ENCODE data around the gene ALPL. TPM values are rescaled to one million over a fixed set of nuclear protein-coding genes. Genes with fewer than 3 reads are reported as not detected.

ALPL gene
- total RNA-seq, 2 donors from 2014 or later, result 3.7 to 7.8 TPM

GRCh38 chr1:21596174-21596573 is 87.0 kb downstream of the ALPL start:
- DNase-seq (ENCODE audit: low spot score), result no peak
- H3K27me3 ChIP-seq (replicated peaks; ENCODE audit: insufficient read depth), result no peaks in the 10 kb centered on the region

GRCh38 chr1:21596628-21597027 is 87.4 kb downstream of the ALPL start:
- Histone ChIP-seq H3K36me3 (no peaks in the 10 kb centered on the region), H3K9me3 (no peaks in the 10 kb centered on the region), H3K27ac (no peak overlapping the region), H3K27me3 (replicated peaks; ENCODE audit: insufficient read depth) (no peaks in the 10 kb centered on the region), H3K4me3 (no peak overlapping the region), H3K4me1 (ENCODE audit: control insufficient read depth in 1 of 2, low read depth in 2 of 2) (no peaks in the 10 kb centered on the region)
- ATAC-seq (ENCODE audit: insufficient number of reproducible peaks, low FRiP score, low read depth) (no peak), DNase-seq (ENCODE audit: low spot score) (no peak)
- no peak for TF ChIP-seq CTCF (IDR thresholded peaks at IDR 0.05)

More at GRCh38 chr1:21596174-21596573, 87.0 kb downstream of the ALPL start:
- Histone ChIP-seq H3K4me1 (ENCODE audit: control insufficient read depth in 1 of 2, low read depth in 2 of 2) (no peaks in the 10 kb centered on the region), H3K27ac (no peak overlapping the region), H3K36me3 (no peaks in the 10 kb centered on the region), H3K4me3 (no peak overlapping the region), H3K9me3 (no peaks in the 10 kb centered on the region)
- ATAC-seq (ENCODE audit: insufficient number of reproducible peaks, low FRiP score, low read depth), result no peak
- TF ChIP-seq CTCF (IDR thresholded peaks at IDR 0.05), result no peak

- no peak for TF ChIP-seq CTCF (IDR thresholded peaks at IDR 0.05)
Measured at GRCh38 chr1:21597753-21598152, 88.5 kb downstream of the ALPL start.

GRCh38 chr1:21598417-21598816 is 89.2 kb downstream of the ALPL start:
- Histone ChIP-seq H3K27ac (no peak overlapping the region), H3K4me3 (no peak overlapping the region), H3K36me3 (no peaks in the 10 kb centered on the region), H3K27me3 (replicated peaks; ENCODE audit: insufficient read depth) (no peaks in the 10 kb centered on the region), H3K9me3 (no peaks in the 10 kb centered on the region), H3K4me1 (ENCODE audit: control insufficient read depth in 1 of 2, low read depth in 2 of 2) (no peaks in the 10 kb centered on the region)
- DNase-seq (ENCODE audit: low spot score) (no peak), ATAC-seq (ENCODE audit: insufficient number of reproducible peaks, low FRiP score, low read depth) (no peak)
- no peak for TF ChIP-seq CTCF (IDR thresholded peaks at IDR 0.05)

More at GRCh38 chr1:21597753-21598152, 88.5 kb downstream of the ALPL start:
- no peak overlapping the region for H3K4me3 ChIP-seq
- no peaks in the 10 kb centered on the region for H3K4me1 ChIP-seq (ENCODE audit: control insufficient read depth in 1 of 2, low read depth in 2 of 2)
- ATAC-seq (ENCODE audit: insufficient number of reproducible peaks, low FRiP score, low read depth) (no peak), DNase-seq (ENCODE audit: low spot score) (no peak)
- no peak overlapping the region for H3K27ac ChIP-seq
- no peaks in the 10 kb centered on the region for H3K27me3 ChIP-seq (replicated peaks; ENCODE audit: insufficient read depth)
- H3K9me3 ChIP-seq, result no peaks in the 10 kb centered on the region
- no peaks in the 10 kb centered on the region for H3K36me3 ChIP-seq

- no peak for TF ChIP-seq CTCF (IDR thresholded peaks at IDR 0.05)
- Histone ChIP-seq H3K4me1 (ENCODE audit: control insufficient read depth in 1 of 2, low read depth in 2 of 2) (no peaks in the 10 kb centered on the region), H3K9me3 (no peaks in the 10 kb centered on the region), H3K27me3 (replicated peaks; ENCODE audit: insufficient read depth) (no peaks in the 10 kb centered on the region), H3K27ac (no peak overlapping the region), H3K4me3 (no peak overlapping the region), H3K36me3 (no peaks in the 10 kb centered on the region)
- DNase-seq (ENCODE audit: low spot score), result no peak
- ATAC-seq (ENCODE audit: insufficient number of reproducible peaks, low FRiP score, low read depth), result no peak
Measured at GRCh38 chr1:21598904-21599303, 89.7 kb downstream of the ALPL start.
